C4-2B (cell line): ENCODE results near the gene ERLEC1.

Source experiments
- CTCF ChIP-seq: fragments of 450-650 bp; conservative IDR thresholded peaks from 2 replicates; pipeline ENCODE4 v1.5.1; 2017; ENCODE audit warnings: mild to moderate bottlenecking
- ZFX ChIP-seq: fragments of 450-650 bp; IDR thresholded peaks from 2 replicates; pipeline ENCODE4 v1.6.1; 2017

DNA sequence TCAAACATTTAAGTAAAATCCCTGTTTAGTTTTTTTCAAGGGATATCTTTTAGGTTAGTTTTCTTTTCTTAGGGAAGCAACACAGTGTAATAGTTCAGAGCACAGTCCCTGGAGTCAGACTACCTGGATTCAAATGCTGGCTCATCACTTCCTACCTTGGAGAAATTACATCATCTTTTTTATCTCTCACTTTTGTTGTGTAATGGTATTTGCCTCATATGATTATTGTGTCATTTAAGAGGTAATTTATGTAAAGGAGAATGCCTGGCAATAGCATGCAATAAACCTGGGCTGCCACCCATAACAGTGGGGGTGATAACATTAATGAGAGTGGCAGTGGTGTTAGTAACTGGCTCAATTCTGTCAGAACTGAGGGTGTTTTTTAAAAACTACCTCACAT, 26.3 kb downstream of the ERLEC1 start:
- TF ChIP-seq CTCF (no peak), ZFX (no peak)
